Hematopoietic multipotent progenitor cell treated with erythropoietin and hydrocortisone succinate and interleukin-3 and kit ligand, for 8 days (in vitro differentiated cells): Measurements from ENCODE around the gene SF3A1.

ENCODE experiments used
- DNase-seq: peaks from one replicate; pipeline ENCODE4 v3.0.0-alpha.2; 2015

SF3A1 gene

DNA sequence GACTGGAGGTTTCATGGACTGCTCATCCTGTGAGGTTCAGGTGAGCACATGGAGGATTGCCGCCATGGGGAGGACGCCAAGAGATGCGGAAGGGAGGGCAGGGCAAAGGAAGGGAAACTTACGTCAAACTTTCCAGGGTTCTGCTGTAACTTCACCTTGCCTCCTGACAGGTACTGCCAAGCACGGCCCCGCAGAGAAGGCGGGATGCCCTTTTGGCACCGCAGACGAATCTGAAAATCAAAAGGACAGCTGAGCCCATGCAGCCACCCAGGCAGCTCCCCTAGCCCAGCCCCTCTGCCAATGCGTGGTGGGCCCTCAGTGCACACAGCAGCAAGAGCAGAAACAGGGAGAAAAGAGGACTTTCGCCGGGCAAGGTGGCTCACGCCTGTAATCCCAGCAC is 57.4 kb downstream of the SF3A1 start:
- DNase-seq = no peak

GRCh38 chr22:30297991-30298701 is 58.5 kb downstream of the SF3A1 start:
- DNase-seq = no peak

GRCh38 chr22:30297276-30297990 is 59.3 kb downstream of the SF3A1 start:
- DNase-seq = no peak

- DNase-seq = no peak
These were observed 59.9 kb downstream of the SF3A1 start for GRCh38 chr22:30296833-30297232.

DNA sequence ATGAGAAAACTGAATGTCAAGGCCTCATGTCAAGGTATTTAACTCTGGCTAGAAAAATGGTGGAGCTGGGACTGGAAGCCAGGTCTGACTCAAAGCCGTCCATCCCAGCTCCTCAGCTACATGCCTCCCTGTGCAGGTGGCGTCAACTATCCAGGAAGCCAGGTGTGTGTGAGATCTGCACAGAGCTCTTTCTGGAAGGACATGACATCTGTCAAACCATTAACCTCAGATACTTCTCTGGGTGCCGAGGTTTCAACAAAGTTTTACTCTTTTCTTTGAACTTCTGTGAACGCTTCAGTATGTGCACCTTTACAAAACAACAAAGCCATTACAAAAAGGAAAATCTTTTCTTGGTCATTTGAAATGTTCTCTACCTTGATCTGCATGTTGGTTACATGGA is 60.4 kb downstream of the SF3A1 start:
- no peak for DNase-seq

DNA sequence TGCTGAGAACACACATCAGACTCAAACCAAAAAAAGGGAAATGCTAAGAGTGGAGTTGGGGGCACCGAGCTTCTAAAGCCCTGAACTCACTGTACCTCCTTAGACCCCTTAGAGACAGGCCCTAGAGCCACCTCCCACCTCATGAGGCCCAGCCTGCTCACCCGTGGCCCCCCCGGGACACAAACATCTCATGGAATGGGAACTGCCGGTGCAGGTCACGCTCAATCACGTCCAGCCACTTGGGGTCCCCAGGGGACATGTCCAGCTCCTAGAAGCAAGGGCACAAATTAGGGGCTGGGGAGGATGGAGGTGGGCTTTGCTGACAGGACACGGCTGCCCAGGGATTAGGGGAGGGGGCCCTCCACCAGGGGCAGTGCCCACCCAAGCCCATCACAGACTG is 61.1 kb downstream of the SF3A1 start:
- no peak for DNase-seq

GRCh38 chr22:30294830-30295229 is 61.9 kb downstream of the SF3A1 start:
- no peak for DNase-seq

DNA sequence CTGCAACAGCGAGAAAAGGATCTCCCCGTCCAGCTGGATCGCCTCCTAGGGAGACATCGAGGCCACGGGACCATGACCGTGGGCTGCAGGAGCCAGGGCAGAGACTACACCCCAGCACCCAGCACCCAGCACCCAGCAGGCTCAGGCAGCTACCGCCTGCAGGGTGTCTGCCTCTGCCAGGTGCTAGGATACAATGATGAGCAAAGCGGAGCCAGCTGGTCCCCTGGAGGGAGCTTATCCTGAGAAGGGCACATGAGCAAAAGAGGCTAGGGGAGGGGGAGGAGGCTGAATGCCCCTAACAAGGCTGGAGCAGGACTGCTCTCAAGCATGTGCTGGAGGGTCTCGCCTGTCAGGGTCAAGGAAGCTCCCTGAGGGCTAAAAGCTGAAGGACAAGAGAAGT is 62.6 kb downstream of the SF3A1 start:
- no peak for DNase-seq

DNA sequence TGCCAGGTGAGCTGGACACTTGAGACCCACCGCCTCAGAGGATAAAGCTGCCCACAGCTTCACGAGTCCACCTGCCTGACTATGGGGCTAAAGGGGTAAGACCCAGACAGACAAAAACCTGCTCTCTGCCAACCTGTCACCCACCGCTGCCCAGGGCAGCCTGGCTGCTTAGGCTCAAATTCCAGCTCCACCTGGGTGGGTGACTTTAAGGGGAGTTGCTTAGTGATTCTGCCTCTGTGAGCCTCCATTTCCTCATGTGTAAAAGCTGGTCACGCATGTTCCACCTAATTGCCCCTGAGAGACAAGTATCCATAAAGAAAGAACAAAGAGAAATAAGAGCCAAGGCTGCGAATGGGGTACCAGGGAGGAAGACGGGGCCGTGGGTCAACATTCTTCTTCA is 63.7 kb downstream of the SF3A1 start:
- no peak for DNase-seq

DNA sequence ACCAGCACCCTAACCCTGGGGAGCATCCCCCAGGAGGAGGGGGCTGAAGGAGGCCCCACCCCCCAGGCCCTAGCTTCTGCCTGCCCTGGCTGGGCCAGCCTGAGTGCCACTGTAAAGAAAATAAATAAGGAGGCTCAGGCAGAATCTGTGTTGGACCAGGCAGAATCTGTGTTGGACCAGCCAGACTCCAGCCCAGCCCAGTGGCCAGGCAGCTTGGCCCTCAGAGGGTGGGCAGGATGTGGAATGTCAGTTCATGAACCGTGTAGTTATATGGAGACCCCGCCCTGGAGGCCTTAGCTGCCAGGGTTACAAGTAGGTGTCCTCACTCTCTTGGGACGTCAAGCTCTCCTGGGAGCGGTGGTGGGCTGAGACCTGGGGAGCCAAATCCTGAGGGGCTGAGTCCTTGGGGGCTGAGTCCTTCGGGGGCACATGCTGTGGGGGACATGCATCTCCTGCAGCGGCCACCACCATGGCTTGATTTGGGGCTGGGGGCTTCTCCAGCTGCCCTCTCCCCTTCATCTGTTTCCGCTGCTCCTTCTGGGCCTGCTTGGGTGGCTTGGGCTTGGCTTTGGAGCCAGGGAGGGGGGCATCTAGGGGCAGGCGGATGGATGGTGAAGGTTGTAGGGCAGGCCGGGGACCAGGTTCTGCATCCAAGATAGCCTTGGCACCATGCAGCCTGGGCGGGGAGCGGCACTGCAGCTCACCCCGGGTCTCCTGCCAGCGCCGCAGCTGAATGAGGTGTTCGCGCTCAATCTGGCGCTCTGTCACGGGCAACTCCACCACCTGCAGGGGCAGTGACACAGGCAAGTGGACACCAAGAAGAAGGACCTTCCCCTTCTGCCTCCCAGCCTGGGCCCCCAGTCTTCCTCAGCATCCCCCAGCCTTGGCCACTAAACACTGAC is 64.4 kb downstream of the SF3A1 start:
- no peak for DNase-seq

- no peak for DNase-seq
These were observed 65.4 kb downstream of the SF3A1 start for GRCh38 chr22:30291058-30291892.

DNA sequence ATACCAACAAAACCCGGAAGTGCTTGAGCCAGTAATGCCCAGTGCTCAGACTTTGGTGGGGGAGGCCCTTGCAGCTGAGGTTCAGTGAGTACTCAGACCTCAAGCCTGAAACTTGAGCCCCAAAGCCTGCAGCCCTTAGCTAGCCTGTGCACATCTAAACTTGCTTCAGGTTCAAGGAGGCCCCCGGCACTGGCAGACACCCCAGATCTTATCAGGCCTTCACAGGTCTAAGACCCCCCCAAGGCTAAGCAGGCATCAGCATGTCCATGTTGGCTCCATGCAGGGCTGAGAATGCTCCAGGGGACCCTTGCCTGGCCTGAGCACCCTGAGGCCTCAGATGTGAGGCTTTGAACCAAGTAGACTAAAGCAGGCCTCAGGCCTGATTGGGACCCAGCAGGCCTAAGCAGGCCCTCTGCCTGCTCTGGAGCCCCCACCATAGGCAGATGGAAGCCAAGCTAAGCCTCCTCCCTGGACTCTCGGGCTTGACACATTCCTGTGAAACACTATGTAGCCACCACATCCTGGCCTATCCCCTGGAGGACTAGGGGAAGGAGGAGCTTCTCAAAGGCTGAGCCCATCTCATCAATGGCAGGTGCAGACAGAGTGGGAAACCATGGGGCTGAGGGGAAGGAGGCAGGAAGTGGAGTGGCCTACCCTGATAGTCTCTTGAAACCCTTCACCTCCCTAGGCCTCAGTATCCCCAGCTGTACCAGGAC is 66.2 kb downstream of the SF3A1 start:
- no peak for DNase-seq

GRCh38 chr22:30289980-30290313 is 66.7 kb downstream of the SF3A1 start:
- DNase-seq = no peak

DNA sequence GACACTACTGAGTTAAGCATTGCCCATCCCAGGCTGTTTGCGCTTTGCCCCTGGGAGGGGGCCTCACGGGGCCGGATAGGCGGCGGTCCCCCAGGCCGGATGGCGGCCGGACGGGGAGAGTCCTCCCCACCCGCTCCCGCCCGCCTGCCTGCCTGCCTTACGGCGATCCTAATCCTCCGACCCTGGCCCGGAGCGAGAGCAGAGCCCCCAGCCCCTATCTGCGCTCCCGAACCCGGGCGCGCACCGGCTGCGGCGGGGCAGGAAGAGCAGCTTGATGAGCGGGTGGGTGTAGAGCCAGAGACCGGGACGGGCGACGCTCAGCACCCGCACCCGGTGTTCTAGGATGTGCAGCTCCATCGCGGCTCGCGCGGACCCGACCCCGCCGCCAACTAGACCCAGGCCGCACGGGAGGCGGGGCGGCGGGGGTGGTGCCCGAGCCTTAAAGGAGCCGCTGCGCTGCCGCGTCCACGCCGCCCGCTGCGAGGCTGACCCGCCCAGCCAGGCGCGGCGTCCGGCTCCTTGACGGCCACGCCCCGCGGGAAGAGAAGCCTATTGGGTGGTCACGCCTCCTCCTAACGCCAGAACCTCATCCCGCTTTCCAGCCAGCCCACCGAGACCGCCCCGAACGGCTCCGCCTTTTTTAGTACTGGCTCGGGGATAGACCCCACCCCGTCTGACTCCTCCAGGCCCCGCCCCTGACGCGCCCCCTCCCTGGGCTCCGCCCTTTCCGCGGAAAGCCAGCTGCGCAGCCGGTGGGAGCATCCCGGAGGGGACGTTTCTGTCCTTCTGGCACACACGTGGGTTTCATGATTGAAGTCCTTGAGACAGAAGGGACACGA is 67.3 kb downstream of the SF3A1 start, which contains the start of gene CASTOR1:
CASTOR1 (minus strand) TSS at position 365 of the 839 bp plus-strand sequence; CDS start at position 357, 8 bp downstream.
- peak; percentile 98 for DNase-seq

DNA sequence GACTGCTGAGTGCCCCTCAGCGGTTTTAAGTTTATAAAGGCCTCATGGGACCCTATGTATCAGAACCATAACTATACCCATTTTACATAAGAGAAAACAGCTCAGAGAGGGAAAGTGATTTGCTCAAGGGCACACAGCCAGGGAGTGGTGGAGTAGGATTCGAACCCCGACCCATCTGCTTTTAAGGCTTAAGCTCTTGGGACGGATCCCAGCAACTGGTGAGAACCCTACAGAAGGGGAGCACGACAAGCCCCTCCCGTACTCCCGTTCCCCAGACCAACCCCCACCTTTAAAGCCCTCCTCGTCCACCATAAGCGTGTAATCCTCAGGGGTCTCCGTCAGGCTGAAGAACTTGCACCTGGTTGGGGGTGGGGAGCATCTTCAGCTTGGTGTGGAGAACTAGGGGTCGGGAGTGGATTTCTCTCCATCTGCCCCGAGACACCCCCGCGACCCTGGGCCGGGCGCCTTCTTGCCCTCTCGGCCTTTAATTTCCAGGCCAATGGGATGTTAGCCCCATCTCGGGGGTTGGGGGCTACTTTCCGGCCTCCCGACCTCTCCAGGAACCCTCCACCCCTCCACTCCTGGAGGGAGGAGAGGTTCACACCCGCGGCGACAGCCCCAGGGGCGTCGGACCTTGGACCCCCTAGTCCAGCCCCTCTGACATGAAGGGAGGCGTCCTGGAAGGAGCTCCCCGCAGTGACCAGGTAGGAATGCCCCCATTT is 68.1 kb downstream of the SF3A1 start:
- no peak for DNase-seq

- DNase-seq = peak; percentile 92
These were observed 68.9 kb downstream of the SF3A1 start for GRCh38 chr22:30287648-30288418.

GRCh38 chr22:30286813-30287647 is 69.7 kb downstream of the SF3A1 start:
- peak; percentile 79 for DNase-seq

DNA sequence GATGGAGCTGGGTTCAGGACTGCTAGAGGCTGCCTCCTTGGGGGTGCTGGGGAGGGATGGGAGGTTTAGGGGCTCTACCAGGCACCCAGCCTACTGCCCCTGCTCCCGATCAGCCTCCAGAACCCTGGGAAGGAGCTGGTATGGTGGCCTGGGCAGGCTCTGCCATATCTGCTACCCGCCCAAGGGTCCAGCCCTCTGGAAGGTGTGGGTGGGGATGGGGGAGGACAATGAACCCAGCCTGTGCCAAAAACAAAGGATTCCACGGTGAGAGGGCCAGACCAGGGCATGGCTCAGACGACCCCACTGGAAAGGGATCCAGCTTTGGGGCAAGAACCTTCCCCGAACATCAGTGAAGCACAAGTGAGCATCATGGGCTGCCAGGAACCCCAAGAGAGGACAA is 70.4 kb downstream of the SF3A1 start:
- DNase-seq = no peak

DNA sequence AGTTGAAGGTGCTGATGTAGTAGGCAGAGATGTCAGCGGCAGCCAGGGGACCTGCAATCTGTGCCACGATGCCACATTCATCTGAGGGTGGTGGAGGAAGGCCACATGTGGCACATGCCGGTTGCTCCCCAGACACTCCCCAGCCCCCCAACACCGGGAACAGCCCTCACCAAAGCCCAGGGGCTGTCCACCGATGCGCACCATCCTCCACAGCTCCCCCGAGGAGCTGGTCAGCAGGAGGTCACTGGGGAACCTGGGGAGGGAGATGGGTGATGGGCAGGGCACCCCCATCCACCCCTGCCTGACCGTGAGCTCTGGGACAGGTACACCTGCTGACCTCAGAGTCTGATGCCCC is 70.9 kb downstream of the SF3A1 start:
- DNase-seq = no peak
